Osteoblast (primary cell): ENCODE results near the gene PRMT7. TPM values are rescaled to one million over a fixed set of nuclear protein-coding genes. Genes with fewer than 3 reads are reported as not detected.

Experiments used
- DNase-seq: peaks from one replicate; pipeline ENCODE4 v3.0.0; 2011; ENCODE audit warnings: low spot score, mixed read lengths; ENCODE audit not compliant: insufficient read length; ENCODE audit errors: missing footprints
- H2AFZ ChIP-seq: 2 replicates; pipeline ENCODE4 v1.6.0; 2011; ENCODE audit warnings: mild to moderate bottlenecking, low read length
- H3K27ac ChIP-seq: 2 replicates; pipeline ENCODE4 v1.5.1; 2011; ENCODE audit warnings: mild to moderate bottlenecking, low read depth, low read length, moderate library complexity
- H3K27me3 ChIP-seq: 2 replicates; pipeline ENCODE4 v1.6.0; 2012; ENCODE audit warnings: mild to moderate bottlenecking, control low read depth, inconsistent platforms, low read length, moderate library complexity; ENCODE audit not compliant: insufficient read depth
- H3K36me3 ChIP-seq: 2 replicates; pipeline ENCODE4 v1.5.1; 2011; ENCODE audit warnings: mild to moderate bottlenecking, low read length, control low read depth, moderate library complexity; ENCODE audit not compliant: insufficient read depth
- H3K4me1 ChIP-seq: 2 replicates; pipeline ENCODE4 v1.5.1; 2011; ENCODE audit warnings: mild to moderate bottlenecking, low read length, control low read depth, moderate library complexity; ENCODE audit not compliant: insufficient read depth
- H3K4me2 ChIP-seq: 2 replicates; pipeline ENCODE4 v1.6.0; 2011; ENCODE audit warnings: mild to moderate bottlenecking, low read length; ENCODE audit not compliant: insufficient read depth
- H3K4me3 ChIP-seq: fragments of 200-600 bp; sonication (generic); 3 replicates; pipeline ENCODE4 v1.5.1; 2012; ENCODE audit warnings: mild to moderate bottlenecking, low read length, inconsistent platforms; ENCODE audit not compliant: insufficient read depth
- H3K79me2 ChIP-seq: 2 replicates; pipeline ENCODE4 v1.6.0; 2012; ENCODE audit warnings: mild to moderate bottlenecking, low read length, control low read depth, inconsistent platforms; ENCODE audit not compliant: insufficient read depth
- H3K9me3 ChIP-seq: 2 replicates; pipeline ENCODE4 v1.5.1; 2011; ENCODE audit warnings: low read depth, low read length, control low read depth
- H4K20me1 ChIP-seq: 2 replicates; pipeline ENCODE4 v1.6.0; 2012; ENCODE audit warnings: mild to moderate bottlenecking, low read length, control low read depth; ENCODE audit not compliant: insufficient read depth
- total RNA-seq: library from RNA; depleted of rRNA; stranded (reverse); fragments of >200 nt; gene quantifications from 2 replicates; pipeline ENCODE4 v1.2.3, GENCODE V29; 2012
- TF ChIP-seq, protein P1 (sequence below): IDR thresholded peaks from 2 replicates; pipeline ENCODE4 v1.5.1; 2011; ENCODE audit warnings: mild to moderate bottlenecking, low read depth, low read length, moderate library complexity; ENCODE audit errors: extremely low read depth

PRMT7 gene
- total RNA-seq, 1 donor: 36.9 TPM

- H3K9me3 ChIP-seq: no peaks in the 10 kb centered on the region
- peak; percentile 96 for DNase-seq
- H2AFZ ChIP-seq: peak overlapping the region; percentile 79
- H3K36me3 ChIP-seq: peaks cover 17% of the 10 kb centered on the region
- H3K27ac ChIP-seq: peak overlapping the region; percentile 96
- peaks cover 21% of the 10 kb centered on the region for H3K4me1 ChIP-seq
- peak overlapping the region; percentile 94 for H3K4me2 ChIP-seq
- peaks cover 50% of the 10 kb centered on the region for H3K79me2 ChIP-seq
- no peaks in the 10 kb centered on the region for H3K27me3 ChIP-seq
- H3K4me3 ChIP-seq: peak overlapping the region; percentile 83
- peaks cover 30% of the 10 kb centered on the region for H4K20me1 ChIP-seq
- TF ChIP-seq, protein P1, sequence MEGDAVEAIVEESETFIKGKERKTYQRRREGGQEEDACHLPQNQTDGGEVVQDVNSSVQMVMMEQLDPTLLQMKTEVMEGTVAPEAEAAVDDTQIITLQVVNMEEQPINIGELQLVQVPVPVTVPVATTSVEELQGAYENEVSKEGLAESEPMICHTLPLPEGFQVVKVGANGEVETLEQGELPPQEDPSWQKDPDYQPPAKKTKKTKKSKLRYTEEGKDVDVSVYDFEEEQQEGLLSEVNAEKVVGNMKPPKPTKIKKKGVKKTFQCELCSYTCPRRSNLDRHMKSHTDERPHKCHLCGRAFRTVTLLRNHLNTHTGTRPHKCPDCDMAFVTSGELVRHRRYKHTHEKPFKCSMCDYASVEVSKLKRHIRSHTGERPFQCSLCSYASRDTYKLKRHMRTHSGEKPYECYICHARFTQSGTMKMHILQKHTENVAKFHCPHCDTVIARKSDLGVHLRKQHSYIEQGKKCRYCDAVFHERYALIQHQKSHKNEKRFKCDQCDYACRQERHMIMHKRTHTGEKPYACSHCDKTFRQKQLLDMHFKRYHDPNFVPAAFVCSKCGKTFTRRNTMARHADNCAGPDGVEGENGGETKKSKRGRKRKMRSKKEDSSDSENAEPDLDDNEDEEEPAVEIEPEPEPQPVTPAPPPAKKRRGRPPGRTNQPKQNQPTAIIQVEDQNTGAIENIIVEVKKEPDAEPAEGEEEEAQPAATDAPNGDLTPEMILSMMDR: no peak
Observed at GRCh38 chr16:68265078-68265920, 45.5 kb upstream of the PRMT7 start.

- TF ChIP-seq, protein P1: no peak
- peak overlapping the region; percentile 36 for H3K4me2 ChIP-seq
- no peak overlapping the region for H2AFZ ChIP-seq
- no peak overlapping the region for H3K4me3 ChIP-seq
- H4K20me1 ChIP-seq: peaks cover 53% of the 10 kb centered on the region
- peaks cover 25% of the 10 kb centered on the region for H3K4me1 ChIP-seq
- H3K27me3 ChIP-seq: no peaks in the 10 kb centered on the region
- no peak overlapping the region for H3K27ac ChIP-seq
- H3K36me3 ChIP-seq: peaks cover 31% of the 10 kb centered on the region
- peaks cover 75% of the 10 kb centered on the region for H3K79me2 ChIP-seq
- no peak for DNase-seq
- H3K9me3 ChIP-seq: no peaks in the 10 kb centered on the region
Observed at GRCh38 chr16:68267612-68268405, 43.0 kb upstream of the PRMT7 start.

- peaks cover 93% of the 10 kb centered on the region for H3K79me2 ChIP-seq
- peaks cover 49% of the 10 kb centered on the region for H3K36me3 ChIP-seq
- H3K27me3 ChIP-seq: no peaks in the 10 kb centered on the region
- DNase-seq: no peak
- no peak overlapping the region for H3K4me3 ChIP-seq
- no peak overlapping the region for H3K4me2 ChIP-seq
- peaks cover 71% of the 10 kb centered on the region for H4K20me1 ChIP-seq
- H3K27ac ChIP-seq: no peak overlapping the region
- H3K9me3 ChIP-seq: no peaks in the 10 kb centered on the region
- H3K4me1 ChIP-seq: peaks cover 25% of the 10 kb centered on the region
- TF ChIP-seq, protein P1: no peak
- H2AFZ ChIP-seq: no peak overlapping the region
Observed at GRCh38 chr16:68269793-68270192, 41.0 kb upstream of the PRMT7 start.

GRCh38 chr16:68270353-68270752, 40.5 kb upstream of the PRMT7 start:
- no peak overlapping the region for H3K4me3 ChIP-seq
- peaks cover 72% of the 10 kb centered on the region for H4K20me1 ChIP-seq
- peaks cover 25% of the 10 kb centered on the region for H3K4me1 ChIP-seq
- DNase-seq: no peak
- H3K4me2 ChIP-seq: no peak overlapping the region
- no peaks in the 10 kb centered on the region for H3K9me3 ChIP-seq
- peaks cover 96% of the 10 kb centered on the region for H3K79me2 ChIP-seq
- H3K36me3 ChIP-seq: peaks cover 53% of the 10 kb centered on the region
- TF ChIP-seq, protein P1: no peak
- H2AFZ ChIP-seq: no peak overlapping the region
- no peaks in the 10 kb centered on the region for H3K27me3 ChIP-seq
- peak overlapping the region; percentile 35 for H3K27ac ChIP-seq
